Activated T-helper 2 cell treated with anti-CD3 and anti-CD28 coated beads, Interferon-gamma antibody, Interleukin-2, Interleukin-4, amounts not matched to agents 10 μg/mL and 5 μg/mL and 100 μg/mL, durations not matched to agents 14 hours and 24 hours and 36 hours (primary cell): Measurements from ENCODE around the gene USP6NL. TPM values are rescaled to one million over a fixed set of nuclear protein-coding genes. Genes with fewer than 3 reads are reported as not detected.
A peak's percentile ranks its signal among the peaks of the same experiment; 100 is the strongest.

Experiments
- DNase-seq: peaks from one replicate; pipeline ENCODE4 v3.0.0; 2021; ENCODE audit warnings: low spot score
- H3K27ac Mint-ChIP-seq: one replicate; pipeline ENCODE4 v1.8.0; 2021; ENCODE audit warnings: mixed read lengths
- H3K27me3 Mint-ChIP-seq: one replicate; pipeline ENCODE4 v1.8.0; 2021; ENCODE audit warnings: low read depth, mixed read lengths
- H3K36me3 Mint-ChIP-seq: one replicate; pipeline ENCODE4 v1.8.0; 2021; ENCODE audit warnings: low read depth, mixed read lengths
- H3K4me1 Mint-ChIP-seq: one replicate; pipeline ENCODE4 v1.8.0; 2021; ENCODE audit warnings: low read depth, mixed read lengths
- H3K4me3 Mint-ChIP-seq: one replicate; pipeline ENCODE4 v1.8.0; 2021; ENCODE audit warnings: low read depth, mild to moderate bottlenecking, moderate library complexity, mixed read lengths
- H3K9me3 Mint-ChIP-seq: one replicate; pipeline ENCODE4 v1.8.0; 2021; ENCODE audit warnings: mixed read lengths
- intact Hi-C: fragments of 100-400 bp; cut with micrococcal nuclease; formaldehyde crosslinking; loops from one replicate; pipeline ENCODE4 v1.15.1; 2023
- total RNA-seq: library from RNA; stranded (reverse); gene quantifications from 2 replicates; pipeline ENCODE4 v1.2.3, GENCODE V29; 2022

The USP6NL gene
- total RNA-seq, 1 donor from 2014 or later: 0.50 TPM

DNA sequence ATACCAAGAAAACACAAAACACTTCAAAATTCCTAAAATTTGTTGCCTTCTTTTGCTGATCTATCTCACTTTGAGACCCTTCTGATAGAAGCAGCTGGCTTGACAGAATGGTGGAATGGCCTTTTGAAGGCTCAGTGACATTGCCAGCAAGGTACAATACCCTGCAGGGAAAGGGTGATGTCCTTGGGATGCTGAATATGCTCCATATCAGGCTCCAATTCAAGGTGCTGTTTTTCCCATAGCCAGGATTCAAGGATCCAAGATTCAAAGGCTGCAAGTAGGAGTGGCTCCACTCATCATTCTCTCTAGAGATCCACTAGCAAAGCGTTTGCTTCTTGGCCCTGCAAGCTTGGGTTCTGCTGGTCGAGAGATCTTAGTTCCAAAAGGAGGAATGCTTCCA is 120.4 kb downstream of the USP6NL start:
- intact Hi-C loops: no loop called here

GRCh38 chr10:11489591-11489990 is 121.9 kb downstream of the USP6NL start:
- H3K4me3 Mint-ChIP-seq: no peak overlapping the region
- intact Hi-C loops: no loop called here

More for the DNA sequence above, 120.4 kb downstream of the USP6NL start:
- Mint-ChIP-seq H3K4me3 (no peak overlapping the region), H3K27ac (no peak overlapping the region), H3K36me3 (no peaks in the 10 kb centered on the region), H3K4me1 (no peaks in the 10 kb centered on the region), H3K9me3 (no peaks in the 10 kb centered on the region), H3K27me3 (peaks cover 7% of the 10 kb centered on the region)
- DNase-seq: no peak

DNA sequence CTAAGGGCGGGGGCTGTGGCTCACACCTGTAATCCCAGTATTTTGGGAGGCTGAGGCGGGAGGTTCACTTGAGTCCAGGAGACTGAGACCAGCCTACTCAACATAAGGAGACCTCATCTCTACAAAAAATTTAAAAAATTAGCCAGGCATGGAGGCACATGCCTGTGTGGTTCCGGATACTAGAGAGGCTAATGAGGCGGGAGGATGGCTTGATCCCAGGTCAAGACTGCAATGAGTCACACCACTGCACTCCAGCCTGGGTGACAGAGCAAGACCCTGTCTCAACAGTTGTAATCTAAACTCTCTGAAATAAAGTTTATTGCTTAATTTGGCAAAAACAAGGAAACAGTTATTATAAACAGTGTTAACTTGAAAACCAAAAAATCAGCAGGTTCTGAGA is 123.3 kb downstream of the USP6NL start:
- H3K36me3 Mint-ChIP-seq: no peaks in the 10 kb centered on the region
- no peak overlapping the region for H3K27ac Mint-ChIP-seq
- H3K4me1 Mint-ChIP-seq: no peaks in the 10 kb centered on the region
- peaks cover 11% of the 10 kb centered on the region for H3K27me3 Mint-ChIP-seq
- intact Hi-C loops: no loop called here
- no peaks in the 10 kb centered on the region for H3K9me3 Mint-ChIP-seq
- no peak overlapping the region for H3K4me3 Mint-ChIP-seq
- DNase-seq: no peak

More at GRCh38 chr10:11489591-11489990, 121.9 kb downstream of the USP6NL start:
- no peak for DNase-seq
- no peaks in the 10 kb centered on the region for H3K36me3 Mint-ChIP-seq
- H3K27me3 Mint-ChIP-seq: peaks cover 7% of the 10 kb centered on the region
- no peaks in the 10 kb centered on the region for H3K9me3 Mint-ChIP-seq
- H3K4me1 Mint-ChIP-seq: no peaks in the 10 kb centered on the region
- no peak overlapping the region for H3K27ac Mint-ChIP-seq

- H3K27ac Mint-ChIP-seq: no peak overlapping the region
- peaks cover 8% of the 10 kb centered on the region for H3K4me1 Mint-ChIP-seq
- H3K36me3 Mint-ChIP-seq: no peaks in the 10 kb centered on the region
- H3K9me3 Mint-ChIP-seq: no peaks in the 10 kb centered on the region
- no peak for DNase-seq
- H3K4me3 Mint-ChIP-seq: no peak overlapping the region
- H3K27me3 Mint-ChIP-seq: peaks cover 11% of the 10 kb centered on the region
- intact Hi-C loops: no loop called here
Observed at GRCh38 chr10:11483201-11484148, 128.0 kb downstream of the USP6NL start.

- Mint-ChIP-seq H3K27me3 (peaks cover 8% of the 10 kb centered on the region), H3K4me3 (no peak overlapping the region), H3K27ac (no peak overlapping the region), H3K36me3 (no peaks in the 10 kb centered on the region), H3K4me1 (peaks cover 8% of the 10 kb centered on the region), H3K9me3 (no peaks in the 10 kb centered on the region)
- DNase-seq: no peak
- intact Hi-C loops: no loop called here
Observed at GRCh38 chr10:11482306-11482705, 129.1 kb downstream of the USP6NL start.

DNA sequence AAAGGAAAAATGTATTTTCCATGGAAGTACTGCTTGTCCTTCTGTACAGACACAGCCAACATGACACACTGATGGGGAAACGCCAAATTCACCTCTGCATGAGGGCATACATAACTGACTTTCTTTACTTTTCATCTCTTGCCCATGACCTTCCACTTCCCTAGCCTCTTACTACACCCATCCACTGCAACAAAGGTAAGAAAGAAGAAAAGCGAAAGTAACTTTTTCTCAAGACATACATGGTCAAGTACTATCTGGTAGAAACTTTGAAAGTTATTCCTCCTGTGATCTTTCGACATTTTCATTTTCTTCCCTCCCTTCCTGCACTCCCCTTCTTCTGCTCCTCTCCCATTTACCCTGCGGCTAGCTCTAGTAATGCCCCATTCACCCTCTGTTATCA is 130.8 kb downstream of the USP6NL start:
- no peaks in the 10 kb centered on the region for H3K9me3 Mint-ChIP-seq
- no peaks in the 10 kb centered on the region for H3K36me3 Mint-ChIP-seq
- H3K4me3 Mint-ChIP-seq: no peak overlapping the region

DNA sequence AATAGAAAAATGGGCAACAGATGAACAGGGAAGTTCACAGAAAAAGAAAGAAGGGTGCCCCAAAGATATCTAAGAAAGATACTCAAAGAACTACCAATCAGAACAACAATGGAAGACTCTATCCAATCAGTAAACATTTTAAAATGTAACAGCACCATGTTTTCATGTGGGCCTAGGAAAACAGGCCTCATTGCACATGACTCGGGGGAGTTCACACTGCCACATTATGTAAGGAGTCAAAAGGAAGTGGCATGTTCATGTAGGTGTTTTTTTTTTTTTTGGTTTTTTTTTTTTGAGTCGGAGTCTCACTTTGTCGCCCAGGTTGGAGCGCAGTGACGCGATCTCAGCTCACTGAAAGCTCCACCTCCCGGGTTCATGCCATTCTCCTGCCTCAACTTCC is 132.2 kb downstream of the USP6NL start:
- DNase-seq: no peak
- Mint-ChIP-seq H3K27ac (no peak overlapping the region), H3K36me3 (no peaks in the 10 kb centered on the region), H3K9me3 (no peaks in the 10 kb centered on the region), H3K4me3 (no peak overlapping the region), H3K27me3 (peaks cover under 1% of the 10 kb centered on the region), H3K4me1 (peaks cover 8% of the 10 kb centered on the region)
- intact Hi-C loops: loop anchor here (10.0 kb wide), 1 partner anchor 154 kb away; no protein-coding TSS in a partner anchor

More for the DNA sequence above, 130.8 kb downstream of the USP6NL start:
- Mint-ChIP-seq H3K27me3 (peaks cover 4% of the 10 kb centered on the region), H3K4me1 (peaks cover 8% of the 10 kb centered on the region), H3K27ac (no peak overlapping the region)
- intact Hi-C loops: no loop called here
- DNase-seq: no peak

DNA sequence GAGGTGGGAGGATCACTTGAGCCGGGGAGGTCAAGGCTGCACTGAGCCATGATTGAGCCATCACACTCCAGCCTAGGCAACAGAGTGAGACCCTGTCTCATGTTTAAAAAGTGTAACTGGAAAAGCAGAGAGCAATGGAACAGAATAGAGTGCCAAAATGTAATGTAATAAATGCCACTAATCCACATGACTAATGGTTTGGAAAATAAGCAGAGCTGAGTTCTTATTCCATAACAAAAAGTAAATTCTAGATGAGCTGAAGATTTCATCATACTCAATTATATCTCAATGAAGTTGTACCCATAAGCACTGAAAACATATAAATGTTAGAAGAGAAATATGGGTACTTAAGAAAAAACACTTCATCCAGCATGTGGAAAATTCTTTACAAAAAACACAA is 132.6 kb downstream of the USP6NL start:
- intact Hi-C loops: loop anchor here (10.0 kb wide), 1 partner anchor 154 kb away; no protein-coding TSS in a partner anchor
- DNase-seq: no peak
- H3K9me3 Mint-ChIP-seq: no peaks in the 10 kb centered on the region
- H3K36me3 Mint-ChIP-seq: no peaks in the 10 kb centered on the region
- peaks cover 8% of the 10 kb centered on the region for H3K4me1 Mint-ChIP-seq
- no peak overlapping the region for H3K4me3 Mint-ChIP-seq
- H3K27ac Mint-ChIP-seq: no peak overlapping the region
- no peaks in the 10 kb centered on the region for H3K27me3 Mint-ChIP-seq

- H3K4me1 Mint-ChIP-seq: peaks cover 8% of the 10 kb centered on the region
- intact Hi-C loops: loop anchor here (10.0 kb wide), 1 partner anchor 151 kb away; no protein-coding TSS in a partner anchor
Observed at GRCh38 chr10:11475831-11476434, 135.5 kb downstream of the USP6NL start.

GRCh38 chr10:11473128-11473760 is 138.2 kb downstream of the USP6NL start:
- Mint-ChIP-seq H3K27ac (no peak overlapping the region), H3K4me3 (no peak overlapping the region)

More at GRCh38 chr10:11475831-11476434, 135.5 kb downstream of the USP6NL start:
- Mint-ChIP-seq H3K27me3 (peaks cover 3% of the 10 kb centered on the region), H3K36me3 (no peaks in the 10 kb centered on the region), H3K4me3 (no peak overlapping the region), H3K27ac (no peak overlapping the region), H3K9me3 (no peaks in the 10 kb centered on the region)
- DNase-seq: no peak

GRCh38 chr10:11472158-11472753 is 139.2 kb downstream of the USP6NL start:
- intact Hi-C loops: loop anchor here (10.0 kb wide), 1 partner anchor 147 kb away; no protein-coding TSS in a partner anchor
- Mint-ChIP-seq H3K27ac (no peak overlapping the region), H3K27me3 (peaks cover 3% of the 10 kb centered on the region)

More at GRCh38 chr10:11473128-11473760, 138.2 kb downstream of the USP6NL start:
- no peaks in the 10 kb centered on the region for H3K9me3 Mint-ChIP-seq
- intact Hi-C loops: loop anchor here (10.0 kb wide), 1 partner anchor 148 kb away; no protein-coding TSS in a partner anchor
- no peaks in the 10 kb centered on the region for H3K4me1 Mint-ChIP-seq
- no peaks in the 10 kb centered on the region for H3K36me3 Mint-ChIP-seq
- H3K27me3 Mint-ChIP-seq: peaks cover 3% of the 10 kb centered on the region
- no peak for DNase-seq

More at GRCh38 chr10:11472158-11472753, 139.2 kb downstream of the USP6NL start:
- no peaks in the 10 kb centered on the region for H3K4me1 Mint-ChIP-seq
- no peaks in the 10 kb centered on the region for H3K9me3 Mint-ChIP-seq
- peak; percentile 54 for DNase-seq
- no peak overlapping the region for H3K4me3 Mint-ChIP-seq
- H3K36me3 Mint-ChIP-seq: no peaks in the 10 kb centered on the region
